HepG2 (cell line): ENCODE measurements around the gene TTLL11. TPM values are rescaled to one million over a fixed set of nuclear protein-coding genes. Genes with fewer than 3 reads are reported as not detected.

Source experiments
- ATAC-seq: fragments of 200-7000 bp; cut with Tn5 transposase; 3 replicates; pipeline ENCODE4 v1.9.1; 2020; ENCODE audit warnings: mild to moderate bottlenecking, moderate library complexity
- BruUV-seq: library from RNA; stranded (reverse); fragments of 400-500 nt; replicated peaks from 2 replicates; lab custom pipeline; 2021; lab: Mats Ljungman, UMichigan
- CTCF ChIA-PET: fragments of 300-600 bp; formaldehyde crosslinking; extraction: SDS; loops from one replicate; lab custom pipeline; 2021; ENCODE audit warnings: low total read pairs, inconsistent platforms, low intra/inter-chr PET ratio; lab: Yijun Ruan, JAX
- POLR2A ChIA-PET: fragments of 350-600 bp; sonication (Branson Sonifier 250); formaldehyde crosslinking; loops from one replicate; lab custom pipeline; 2020; ENCODE audit warnings: antibody characterized with exemption, inconsistent platforms; lab: Yijun Ruan, JAX
- DNase-seq: peaks from one replicate; pipeline ENCODE4 v3.0.0-alpha.2; 2015; ENCODE audit warnings: low spot score
- FAIRE-seq: peaks from 3 replicates; lab custom pipeline; 2011; peaks lifted over from hg19 to GRCh38; lab: Jason Lieb, UNC
- H2AFZ ChIP-seq: one replicate; pipeline ENCODE4 v1.6.1; 2011; ENCODE audit warnings: low read length, inconsistent platforms
- H3K27ac ChIP-seq: fragments of 300-600 bp; 3 replicates; pipeline ENCODE4 v1.8.0; 2011; ENCODE audit warnings: mixed run types, mild to moderate bottlenecking, mixed read lengths, low read length, inconsistent platforms; ENCODE audit not compliant: insufficient read depth; ENCODE audit errors: extremely low read length
- H3K27me3 ChIP-seq, 2 experiments: fragments of 200-600 bp in 1 of 2; 2 replicates in 1 of 2; 3 replicates in 1 of 2; pipeline versions ENCODE4 v1.6.0 to v1.8.0; 2011; ENCODE audit warnings: low read length in 2 of 2, mild to moderate bottlenecking in 2 of 2, moderate library complexity in 2 of 2, inconsistent platforms in 1 of 2; ENCODE audit not compliant: insufficient read depth in 2 of 2, control insufficient read depth in 1 of 2
- H3K36me3 ChIP-seq, 2 experiments: fragments of 200-600 bp in 1 of 2; replicated peaks in 1 of 2; 2 replicates in 1 of 2; 3 replicates in 1 of 2; pipeline versions ENCODE4 v1.5.1 to v1.8.0; 2011; ENCODE audit warnings: low read length in 2 of 2, inconsistent platforms in 1 of 2; ENCODE audit not compliant: insufficient read depth in 2 of 2, control insufficient read depth in 1 of 2
- H3K4me1 ChIP-seq: 2 replicates; pipeline ENCODE4 v1.5.1; 2012; ENCODE audit warnings: low read length, inconsistent platforms; ENCODE audit not compliant: insufficient read depth
- H3K4me2 ChIP-seq: 2 replicates; pipeline ENCODE4 v1.6.0; 2011; ENCODE audit warnings: low read depth, low read length, inconsistent platforms
- H3K4me3 ChIP-seq, 3 experiments: fragments of 200-600 bp in 1 of 3; sonication (generic), shearing (Covaris generic) in 1 of 3; replicated peaks in 1 of 3; 2 replicates each; pipeline ENCODE4 v1.5.1; 2011 to 2016; ENCODE audit warnings: low read length in 3 of 3, inconsistent platforms in 2 of 3, low read depth in 2 of 3, mild to moderate bottlenecking in 2 of 3, control low read depth in 1 of 3, mixed read lengths in 1 of 3; ENCODE audit not compliant: insufficient read depth in 1 of 3
- H3K79me2 ChIP-seq: one replicate; pipeline ENCODE4 v1.6.1; 2011; ENCODE audit warnings: low read length, inconsistent platforms; ENCODE audit not compliant: insufficient read depth
- H3K9ac ChIP-seq: 2 replicates; pipeline ENCODE4 v1.6.0; 2011; ENCODE audit warnings: mild to moderate bottlenecking, low read depth, low read length, inconsistent platforms; ENCODE audit not compliant: insufficient read depth
- H3K9me3 ChIP-seq: 2 replicates; pipeline ENCODE4 v1.5.1; 2012; ENCODE audit warnings: mild to moderate bottlenecking, low read length
- H4K20me1 ChIP-seq: 2 replicates; pipeline ENCODE4 v1.6.0; 2011; ENCODE audit warnings: inconsistent platforms, mild to moderate bottlenecking, low read length, moderate library complexity; ENCODE audit not compliant: insufficient read depth
- ADNP ChIP-seq: sonication (generic); formaldehyde crosslinking; IDR thresholded peaks from 2 replicates; pipeline ENCODE4 v1.4.0; 2020; ENCODE audit warnings: missing genetic modification reagents
- BRCA1 ChIP-seq: sonication (generic); formaldehyde crosslinking; IDR thresholded peaks from 2 replicates; pipeline ENCODE4 v1.4.0; 2020; ENCODE audit warnings: missing genetic modification reagents
- CERS6 ChIP-seq: sonication (generic); formaldehyde crosslinking; IDR thresholded peaks from 2 replicates; pipeline ENCODE4 v1.5.0; 2020; ENCODE audit warnings: missing genetic modification reagents
- MTF2 ChIP-seq: sonication (generic); formaldehyde crosslinking; IDR thresholded peaks from 2 replicates; pipeline ENCODE4 v1.5.0; 2020; ENCODE audit warnings: missing genetic modification reagents, borderline replicate concordance
- ZBTB25 ChIP-seq: IDR thresholded peaks from 2 replicates; pipeline ENCODE4 v1.6.1; 2018; ENCODE audit warnings: missing genetic modification reagents
- ZBTB40 ChIP-seq, 2 experiments: fragments of 450-650 bp in 1 of 2; sonication (generic) in 1 of 2; formaldehyde crosslinking in 1 of 2; IDR thresholded peaks; 2 replicates each; pipeline versions ENCODE4 v1.6.1 to v1.8.0; 2016 to 2022; ENCODE audit warnings: antibody characterized with exemption in 1 of 2, mild to moderate bottlenecking in 1 of 2, missing genetic modification reagents in 1 of 2
- ZNF280D ChIP-seq: sonication (generic); formaldehyde crosslinking; IDR thresholded peaks from 2 replicates; pipeline ENCODE4 v1.5.1; 2020; ENCODE audit warnings: mild to moderate bottlenecking, missing genetic modification reagents
- ZNF572 ChIP-seq: sonication (generic); formaldehyde crosslinking; IDR thresholded peaks from 2 replicates; pipeline ENCODE4 v1.5.1; 2020; ENCODE audit warnings: mild to moderate bottlenecking, missing genetic modification reagents
- ZSCAN22 ChIP-seq: sonication (generic); formaldehyde crosslinking; IDR thresholded peaks from 2 replicates; pipeline ENCODE4 v1.4.0; 2020; ENCODE audit warnings: mild to moderate bottlenecking, missing genetic modification reagents
- WGBS: methylation state at CpG from one replicate; pipeline ENCODE4 v1.1.6; 2017; ENCODE audit warnings: low lambda C conversion rate; 5-methylcytosine and 5-hydroxymethylcytosine counted together
- in situ Hi-C: cut with HindIII; loops from 2 replicates; pipeline ENCODE4 v1.10.0; 2017; ENCODE audit warnings: low pct_unique_long_range_greater_than_20kb; ENCODE audit not compliant: extremely low pct_ligation_motif_present
- intact Hi-C: fragments of 100-400 bp; cut with micrococcal nuclease; formaldehyde crosslinking; loops from one replicate; pipeline ENCODE4 v1.10.0; 2022; ENCODE audit not compliant: unreplicated experiment
- polyA plus RNA-seq, 8 experiments: library from polyadenylated mRNA; depleted of rRNA in 3 of 8; stranded (reverse) in 7 of 8; unstranded in 1 of 8; fragments of >200 nt; fragmentation: Illumina TruSeq in 4 of 8; extraction: Trizol in 4 of 8; gene quantifications; 2 replicates each; pipeline versions ENCODE4 v1.2.1 to v1.2.3, GENCODE V29; 2011 to 2016; ENCODE audit warnings: low read depth in 4 of 8, missing spikeins in 1 of 8, mixed read lengths in 1 of 8; ENCODE audit not compliant: insufficient read depth in 1 of 8
- total RNA-seq, 5 experiments: library from RNA; depleted of rRNA; stranded (reverse); fragments of >200 nt; fragmentation: Illumina TruSeq; extraction: Trizol; gene quantifications; 2 replicates each; pipeline ENCODE4 v1.2.3, GENCODE V29; 2016; ENCODE audit warnings: low read depth in 1 of 5

Gene TTLL11
- total and polyA plus RNA-seq, 2 of the 13 experiments (the other 11 are each of a cell fraction or from before 2014, with no cell fraction given): 4.5 to 5.2 TPM

GRCh38 chr9:121871431-121872025, 221.6 kb downstream of the TTLL11 start:
- no peak overlapping the region for H3K4me3 ChIP-seq
- no peak overlapping the region for H3K27ac ChIP-seq
- H3K27me3 ChIP-seq: peaks cover 1 to 18% of the 10 kb centered on the region in 2 experiments; a peak in 3 of 5 replicates
- 11% methylated on average over 8 of the region's 8 CpGs for WGBS
- POLR2A ChIA-PET: no interaction called here
- no peak for ATAC-seq
- H3K4me1 ChIP-seq: no peaks in the 10 kb centered on the region
- no peak overlapping the region for H3K9ac ChIP-seq
- H3K9me3 ChIP-seq: no peaks in the 10 kb centered on the region
- no peaks in the 10 kb centered on the region for H3K36me3 ChIP-seq
- H3K4me2 ChIP-seq: no peak overlapping the region
- no TSS peak for BruUV-seq
- intact Hi-C loops (no loop called here), in situ Hi-C loops (no loop called here)
- no peaks in the 10 kb centered on the region for H4K20me1 ChIP-seq
- no peaks in the 10 kb centered on the region for H3K79me2 ChIP-seq
- H2AFZ ChIP-seq: no peak overlapping the region
- FAIRE-seq: no peak
- DNase-seq: no peak
- CTCF ChIA-PET: no interaction called here
- TF ChIP-seq ADNP (CRISPR knock-in tag) (no peak), CERS6 (CRISPR knock-in tag) (no peak), ZBTB25 (CRISPR knock-in tag) (no peak), ZBTB40 (IDR thresholded peaks at IDR 0.05) (no peak), ZBTB40 (CRISPR knock-in tag; IDR thresholded peaks at IDR 0.05) (no peak), ZSCAN22 (CRISPR knock-in tag) (no peak), ZNF572 (CRISPR knock-in tag) (no peak), MTF2 (no peak), ZNF280D (CRISPR knock-in tag) (no peak), BRCA1 (CRISPR knock-in tag) (no peak)
